Measurements from ENCODE around the gene HPCAL1. TPM values are rescaled to one million over a fixed set of nuclear protein-coding genes. Genes with fewer than 3 reads are reported as not detected.

HPCAL1 gene
- total and polyA plus RNA-seq, 4 donors: 28.2 to 159 (median 95.0) TPM

GRCh38 chr2:10422732-10423399 lies 120.2 kb downstream of the HPCAL1 start:
- WGBS (ENCODE audit: insufficient coverage): 91% methylated on average over 19 of the region's 24 CpGs
- Histone ChIP-seq H3K4me1 (ENCODE audit: control insufficient read depth, insufficient read depth, low read length) (peaks cover 29% of the 10 kb centered on the region), H3K36me3 (ENCODE audit: control insufficient read depth, insufficient read depth, low read length) (peaks cover 68% of the 10 kb centered on the region), H3K27me3 (ENCODE audit: control insufficient read depth, insufficient read depth, low read length) (no peaks in the 10 kb centered on the region), H3K4me3 (ENCODE audit: low read depth, low read length) (no peak overlapping the region), H3K9me3 (ENCODE audit: control insufficient read depth, insufficient read depth, low read length) (no peaks in the 10 kb centered on the region), H3K27ac (ENCODE audit: low read depth, low read length) (no peak overlapping the region)
- no peak for DNase-seq (ENCODE audit: low read depth in 4 of 6, low spot score in 6 of 6)

DNA sequence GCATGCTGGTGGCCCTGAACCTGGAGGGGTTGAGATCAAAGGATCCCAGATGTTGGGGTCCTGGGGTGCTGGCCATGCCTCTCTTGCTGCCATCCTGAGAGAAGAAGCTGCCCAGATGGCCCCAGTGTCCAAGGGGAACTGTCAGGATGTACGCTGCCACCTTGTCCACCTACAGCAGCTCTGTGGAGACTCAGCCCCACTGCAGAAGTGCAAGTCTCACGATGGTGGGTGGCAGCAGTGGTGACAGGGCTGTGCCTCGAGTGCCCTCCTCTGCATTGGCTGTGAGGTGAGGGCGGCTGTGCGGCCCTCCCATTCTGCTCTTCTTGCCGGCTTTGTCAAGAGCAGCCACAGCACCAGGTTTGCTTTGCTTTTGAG lies 120.7 kb downstream of the HPCAL1 start:
- Histone ChIP-seq H3K4me3 (ENCODE audit: low read depth, low read length) (no peak overlapping the region), H3K9me3 (ENCODE audit: control insufficient read depth, insufficient read depth, low read length) (no peaks in the 10 kb centered on the region), H3K27me3 (ENCODE audit: control insufficient read depth, insufficient read depth, low read length) (no peaks in the 10 kb centered on the region), H3K36me3 (ENCODE audit: control insufficient read depth, insufficient read depth, low read length) (peaks cover 73% of the 10 kb centered on the region), H3K4me1 (ENCODE audit: control insufficient read depth, insufficient read depth, low read length) (peaks cover 32% of the 10 kb centered on the region), H3K27ac (ENCODE audit: low read depth, low read length) (no peak overlapping the region)
- 90% methylated on average over 6 of the region's 6 CpGs for WGBS (ENCODE audit: insufficient coverage)
- no peak for DNase-seq (ENCODE audit: low read depth in 4 of 6, low spot score in 6 of 6)

DNA sequence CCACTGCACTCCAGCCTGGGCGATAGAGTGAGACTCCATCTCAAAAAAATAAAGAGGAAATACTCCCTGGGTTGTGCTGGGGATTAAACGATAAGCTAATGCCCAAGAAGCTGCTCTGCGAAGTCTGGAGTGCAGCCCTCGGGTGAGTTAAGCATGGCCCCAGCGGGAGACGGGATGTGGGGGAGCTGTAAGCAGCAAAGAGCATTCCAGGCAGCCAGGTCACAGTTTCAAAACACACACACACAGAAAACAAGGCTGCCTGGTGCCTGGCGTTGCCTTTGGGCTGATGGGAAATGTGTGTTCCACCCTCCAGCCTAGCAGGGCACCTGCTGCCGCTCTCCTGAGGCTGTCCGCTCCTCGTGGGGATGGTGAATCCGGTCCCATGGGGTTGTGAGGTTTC lies 121.3 kb downstream of the HPCAL1 start:
- H3K4me3 ChIP-seq (ENCODE audit: low read depth, low read length): no peak overlapping the region
- 82% methylated on average over 9 of the region's 11 CpGs for whole genome bisulfite sequencing (ENCODE audit: insufficient coverage)
- H3K9me3 ChIP-seq (ENCODE audit: control insufficient read depth, insufficient read depth, low read length): no peaks in the 10 kb centered on the region
- H3K4me1 ChIP-seq (ENCODE audit: control insufficient read depth, insufficient read depth, low read length): peaks cover 32% of the 10 kb centered on the region
- peaks cover 75% of the 10 kb centered on the region for H3K36me3 ChIP-seq (ENCODE audit: control insufficient read depth, insufficient read depth, low read length)
- DNase-seq (ENCODE audit: low read depth in 4 of 6, low spot score in 6 of 6): no peak
- no peak overlapping the region for H3K27ac ChIP-seq (ENCODE audit: low read depth, low read length)
- no peaks in the 10 kb centered on the region for H3K27me3 ChIP-seq (ENCODE audit: control insufficient read depth, insufficient read depth, low read length)

DNA sequence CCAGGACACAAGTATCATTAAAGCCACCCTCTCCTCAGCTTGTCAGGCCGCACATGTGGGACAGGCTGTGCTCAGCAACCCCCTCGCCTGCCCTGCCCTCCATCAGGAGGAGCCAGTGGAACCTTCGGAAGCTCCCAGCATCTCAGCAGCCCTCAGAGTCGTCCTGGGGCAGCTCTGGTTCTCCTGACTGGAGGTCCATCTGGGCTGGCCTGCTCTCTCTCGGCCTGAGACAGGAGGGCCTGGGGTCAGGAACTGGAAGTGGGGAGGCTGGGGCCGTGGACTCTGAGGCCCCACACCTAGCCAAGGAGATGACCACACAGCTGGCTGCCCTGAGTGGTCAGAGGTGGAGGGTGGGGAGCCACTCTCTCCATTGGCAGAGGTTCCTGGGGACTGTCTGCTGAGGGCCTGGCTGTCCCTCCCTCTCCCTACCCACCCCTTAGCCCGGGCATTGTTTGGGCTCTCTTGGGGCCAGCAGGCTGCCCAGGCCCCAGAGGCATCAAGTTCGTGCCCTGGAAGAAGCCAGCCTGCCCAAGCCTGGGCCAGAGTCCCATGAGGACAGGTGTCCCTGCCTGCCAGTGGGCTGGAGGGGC lies 122.3 kb downstream of the HPCAL1 start:
- no peaks in the 10 kb centered on the region for H3K9me3 ChIP-seq (ENCODE audit: control insufficient read depth, insufficient read depth, low read length)

DNA sequence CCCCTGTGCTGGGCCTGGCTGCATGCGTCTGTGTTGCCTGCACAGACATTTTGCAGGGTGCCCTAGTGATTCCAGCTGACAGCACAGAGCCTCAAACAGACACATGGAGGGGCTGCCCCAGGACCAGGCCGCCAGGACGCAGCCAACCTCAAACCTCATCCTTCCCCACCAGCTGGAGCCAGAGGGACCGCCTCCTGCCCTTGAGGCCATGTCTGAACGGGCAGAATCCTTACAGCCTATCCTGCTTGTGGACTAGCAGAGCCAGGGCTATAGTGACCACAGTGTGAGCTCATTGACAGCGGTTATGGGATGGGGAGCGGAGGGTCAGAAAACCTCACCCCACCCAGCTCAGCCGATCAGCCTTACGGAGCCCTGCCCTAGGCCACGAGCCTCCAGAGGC lies 123.0 kb downstream of the HPCAL1 start:
- DNase-seq (ENCODE audit: low read depth in 4 of 6, low spot score in 6 of 6): no peak
- H3K9me3 ChIP-seq (ENCODE audit: control insufficient read depth, insufficient read depth, low read length): no peaks in the 10 kb centered on the region
- peaks cover 32% of the 10 kb centered on the region for H3K4me1 ChIP-seq (ENCODE audit: control insufficient read depth, insufficient read depth, low read length)
- peaks cover 65% of the 10 kb centered on the region for H3K36me3 ChIP-seq (ENCODE audit: control insufficient read depth, insufficient read depth, low read length)
- H3K27ac ChIP-seq (ENCODE audit: low read depth, low read length): no peak overlapping the region
- no peaks in the 10 kb centered on the region for H3K27me3 ChIP-seq (ENCODE audit: control insufficient read depth, insufficient read depth, low read length)
- H3K4me3 ChIP-seq (ENCODE audit: low read depth, low read length): no peak overlapping the region
- WGBS (ENCODE audit: insufficient coverage): 76% methylated on average over 4 of the region's 10 CpGs

More for the DNA sequence above, 122.3 kb downstream of the HPCAL1 start:
- DNase-seq (ENCODE audit: low read depth in 4 of 6, low spot score in 6 of 6): no peak
- Histone ChIP-seq H3K4me3 (ENCODE audit: low read depth, low read length) (no peak overlapping the region), H3K4me1 (ENCODE audit: control insufficient read depth, insufficient read depth, low read length) (peaks cover 32% of the 10 kb centered on the region), H3K36me3 (ENCODE audit: control insufficient read depth, insufficient read depth, low read length) (peaks cover 69% of the 10 kb centered on the region), H3K27me3 (ENCODE audit: control insufficient read depth, insufficient read depth, low read length) (no peaks in the 10 kb centered on the region), H3K27ac (ENCODE audit: low read depth, low read length) (no peak overlapping the region)
- WGBS (ENCODE audit: insufficient coverage): 87% methylated on average over 8 of the region's 8 CpGs

GRCh38 chr2:10426726-10427617 lies 124.3 kb downstream of the HPCAL1 start:
- Histone ChIP-seq H3K4me1 (ENCODE audit: control insufficient read depth, insufficient read depth, low read length) (peaks cover 33% of the 10 kb centered on the region), H3K4me3 (ENCODE audit: low read depth, low read length) (no peak overlapping the region), H3K36me3 (ENCODE audit: control insufficient read depth, insufficient read depth, low read length) (peaks cover 59% of the 10 kb centered on the region), H3K27me3 (ENCODE audit: control insufficient read depth, insufficient read depth, low read length) (no peaks in the 10 kb centered on the region), H3K9me3 (ENCODE audit: control insufficient read depth, insufficient read depth, low read length) (no peaks in the 10 kb centered on the region), H3K27ac (ENCODE audit: low read depth, low read length) (no peak overlapping the region)
- peak in 2 of 6 donors; percentile 64 to 87 for DNase-seq (ENCODE audit: low read depth in 4 of 6, low spot score in 6 of 6)
- WGBS (ENCODE audit: insufficient coverage): 55% methylated on average over 29 of the region's 40 CpGs

- Histone ChIP-seq H3K4me3 (ENCODE audit: low read depth, low read length) (no peak overlapping the region), H3K9me3 (ENCODE audit: control insufficient read depth, insufficient read depth, low read length) (no peaks in the 10 kb centered on the region), H3K27me3 (ENCODE audit: control insufficient read depth, insufficient read depth, low read length) (peaks cover 4% of the 10 kb centered on the region), H3K4me1 (ENCODE audit: control insufficient read depth, insufficient read depth, low read length) (peaks cover 39% of the 10 kb centered on the region), H3K36me3 (ENCODE audit: control insufficient read depth, insufficient read depth, low read length) (peaks cover 52% of the 10 kb centered on the region), H3K27ac (ENCODE audit: low read depth, low read length) (no peak overlapping the region)
- peak in 1 of 6 donors; percentile 53 for DNase-seq (ENCODE audit: low read depth in 4 of 6, low spot score in 6 of 6)
- WGBS (ENCODE audit: insufficient coverage): 46% methylated on average over 17 of the region's 17 CpGs
These were observed 124.9 kb downstream of the HPCAL1 start for GRCh38 chr2:10427618-10427949.

- peaks cover 4% of the 10 kb centered on the region for H3K27me3 ChIP-seq (ENCODE audit: control insufficient read depth, insufficient read depth, low read length)
- no peaks in the 10 kb centered on the region for H3K9me3 ChIP-seq (ENCODE audit: control insufficient read depth, insufficient read depth, low read length)
- H3K27ac ChIP-seq (ENCODE audit: low read depth, low read length): no peak overlapping the region
- H3K4me3 ChIP-seq (ENCODE audit: low read depth, low read length): no peak overlapping the region
- WGBS (ENCODE audit: insufficient coverage): 90% methylated on average over 7 of the region's 8 CpGs
- peaks cover 40% of the 10 kb centered on the region for H3K4me1 ChIP-seq (ENCODE audit: control insufficient read depth, insufficient read depth, low read length)
- no peak for DNase-seq (ENCODE audit: low read depth in 4 of 6, low spot score in 6 of 6)
- H3K36me3 ChIP-seq (ENCODE audit: control insufficient read depth, insufficient read depth, low read length): peaks cover 45% of the 10 kb centered on the region
These were observed 125.7 kb downstream of the HPCAL1 start for GRCh38 chr2:10428355-10428754.

DNA sequence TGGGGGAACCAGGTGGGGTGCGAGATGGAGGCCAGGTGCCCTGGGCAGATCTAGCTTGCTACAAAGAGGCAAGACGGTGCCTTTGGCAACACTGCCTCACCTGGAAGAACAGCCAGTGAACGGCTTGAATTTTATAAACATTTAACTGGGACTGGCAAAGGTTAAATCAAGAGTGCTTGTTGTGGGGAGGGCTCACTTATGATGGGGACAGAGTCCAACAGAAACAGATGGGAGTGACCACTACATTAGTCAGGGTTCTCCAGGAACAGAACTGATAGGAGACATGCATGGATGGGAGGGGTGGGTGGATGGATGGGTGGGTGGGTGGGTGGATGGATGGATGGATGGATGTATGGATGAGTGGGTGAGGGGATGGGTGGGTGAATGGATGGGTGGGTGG lies 126.2 kb downstream of the HPCAL1 start:
- H3K36me3 ChIP-seq (ENCODE audit: control insufficient read depth, insufficient read depth, low read length): peaks cover 42% of the 10 kb centered on the region
- H3K27me3 ChIP-seq (ENCODE audit: control insufficient read depth, insufficient read depth, low read length): peaks cover 4% of the 10 kb centered on the region
- no peaks in the 10 kb centered on the region for H3K9me3 ChIP-seq (ENCODE audit: control insufficient read depth, insufficient read depth, low read length)
- H3K4me3 ChIP-seq (ENCODE audit: low read depth, low read length): no peak overlapping the region
- DNase-seq (ENCODE audit: low read depth in 4 of 6, low spot score in 6 of 6): no peak
- WGBS (ENCODE audit: insufficient coverage): 96% methylated on average over 3 of the region's 3 CpGs
- H3K27ac ChIP-seq (ENCODE audit: low read depth, low read length): no peak overlapping the region
- peaks cover 40% of the 10 kb centered on the region for H3K4me1 ChIP-seq (ENCODE audit: control insufficient read depth, insufficient read depth, low read length)

Measured in spinal cord (tissue), 10 donors.